WERI-Rb-1 (cell line): Measurements from ENCODE around the gene PRKCA.

ENCODE experiments used
- DNase-seq: peaks from one replicate; pipeline ENCODE4 v3.0.0-alpha.2; 2020
- H3K27ac ChIP-seq: fragments of 250-450 bp; sonication (Bioruptor Pico); 2 replicates; pipeline ENCODE4 v1.5.1; 2020; ENCODE audit warnings: mild to moderate bottlenecking, moderate library complexity
- H3K27me3 ChIP-seq: fragments of 250-450 bp; sonication (Bioruptor Pico); 2 replicates; pipeline ENCODE4 v1.5.1; 2021; ENCODE audit warnings: mild to moderate bottlenecking, low read depth, moderate library complexity; ENCODE audit not compliant: insufficient read depth, severe bottlenecking
- H3K36me3 ChIP-seq: fragments of 250-450 bp; sonication (Bioruptor Pico); 2 replicates; pipeline ENCODE4 v1.5.1; 2020; ENCODE audit warnings: mild to moderate bottlenecking, moderate library complexity
- H3K4me3 ChIP-seq: 2 replicates; pipeline ENCODE4 v1.5.1; 2011; ENCODE audit warnings: low read depth, mild to moderate bottlenecking, control low read depth, low read length
- H3K9me3 ChIP-seq: fragments of 250-450 bp; sonication (Bioruptor Pico); 2 replicates; pipeline ENCODE4 v1.5.1; 2021; ENCODE audit warnings: mild to moderate bottlenecking, moderate library complexity; ENCODE audit not compliant: severe bottlenecking
- CTCF ChIP-seq: IDR thresholded peaks from 2 replicates; pipeline ENCODE4 v1.5.1; 2011; ENCODE audit warnings: low read depth, mild to moderate bottlenecking, control low read depth, inconsistent platforms, low read length

PRKCA gene

GRCh38 chr17:66407864-66408263 lies 105.5 kb downstream of the PRKCA start:
- Histone ChIP-seq H3K36me3 (no peaks in the 10 kb centered on the region), H3K4me3 (no peak overlapping the region), H3K9me3 (no peaks in the 10 kb centered on the region), H3K27me3 (no peaks in the 10 kb centered on the region), H3K27ac (no peak overlapping the region)
- no peak for DNase-seq
- TF ChIP-seq CTCF: no peak

DNA sequence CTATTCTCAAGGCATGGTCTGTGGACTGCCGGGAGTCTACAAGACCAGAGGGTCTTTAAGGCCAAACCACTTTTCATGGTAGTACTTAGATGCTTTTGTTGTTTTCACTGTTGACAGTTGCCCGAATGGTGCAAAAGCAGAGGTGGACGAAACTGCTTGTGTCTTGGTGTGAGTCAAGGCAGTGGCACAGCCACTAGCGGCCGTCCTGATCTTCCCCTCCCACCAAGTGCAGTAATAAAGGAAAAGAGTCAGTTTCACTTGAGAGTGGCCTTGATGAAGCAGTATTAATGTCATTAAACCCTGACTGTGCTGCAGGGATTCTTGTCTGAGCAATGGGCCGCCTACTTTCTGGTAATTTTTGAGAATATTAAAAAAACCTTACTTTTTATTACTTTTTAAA lies 109.1 kb downstream of the PRKCA start:
- Histone ChIP-seq H3K27me3 (no peaks in the 10 kb centered on the region), H3K4me3 (no peak overlapping the region), H3K9me3 (no peaks in the 10 kb centered on the region), H3K36me3 (no peaks in the 10 kb centered on the region), H3K27ac (no peak overlapping the region)
- TF ChIP-seq CTCF: no peak
- no peak for DNase-seq

- no peak for TF ChIP-seq CTCF
- H3K36me3 ChIP-seq: no peaks in the 10 kb centered on the region
- DNase-seq: no peak
- H3K4me3 ChIP-seq: no peak overlapping the region
- no peaks in the 10 kb centered on the region for H3K27me3 ChIP-seq
- H3K9me3 ChIP-seq: no peaks in the 10 kb centered on the region
- no peak overlapping the region for H3K27ac ChIP-seq
Measured at GRCh38 chr17:66412857-66413558, 110.6 kb downstream of the PRKCA start.

DNA sequence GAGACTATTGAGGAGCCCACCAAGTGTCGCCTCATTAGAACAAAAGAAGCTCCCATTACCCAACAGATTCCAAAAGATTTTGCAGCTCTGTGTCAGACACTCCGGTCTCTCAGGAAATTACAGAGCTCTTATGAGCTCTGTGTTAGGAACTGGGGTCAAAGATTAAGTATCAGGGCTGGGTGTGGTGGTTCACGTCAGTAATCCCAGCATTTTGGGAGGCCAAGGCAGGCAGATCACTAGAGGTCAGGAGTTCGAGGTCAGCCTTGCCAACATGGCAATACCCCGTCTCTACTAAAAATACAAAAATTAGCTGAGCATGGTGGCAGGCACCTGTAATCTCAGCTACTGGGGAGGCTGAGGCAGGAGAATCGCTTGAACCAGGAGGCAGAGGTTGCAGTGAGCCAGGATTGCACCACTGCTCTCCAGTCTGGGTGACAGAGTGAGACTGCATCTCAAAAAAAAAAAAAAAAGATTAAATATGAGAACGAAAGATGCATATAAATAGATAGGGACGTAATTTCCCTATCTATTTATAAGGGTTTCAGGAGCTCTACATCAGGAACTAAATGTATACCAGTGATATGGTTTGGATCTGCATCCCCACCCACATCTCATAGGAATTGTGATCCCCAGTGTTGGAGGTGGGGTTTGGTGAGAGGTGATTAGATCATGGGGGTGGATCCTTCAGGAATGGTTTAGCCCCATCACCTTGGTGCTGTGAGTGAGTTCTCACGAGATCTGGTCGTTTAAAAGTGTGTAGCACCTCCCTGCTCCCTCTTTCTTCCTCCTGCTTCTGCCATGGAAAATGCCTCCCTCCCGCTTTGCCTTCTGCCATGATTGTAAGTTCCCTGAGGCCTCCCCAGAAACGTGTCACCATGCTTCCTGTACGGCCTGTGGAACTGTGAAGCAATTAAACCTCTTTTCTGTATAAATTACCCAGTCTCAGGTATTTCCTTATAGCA lies 111.4 kb downstream of the PRKCA start:
- no peak for TF ChIP-seq CTCF
- Histone ChIP-seq H3K4me3 (no peak overlapping the region), H3K27me3 (no peaks in the 10 kb centered on the region), H3K27ac (no peak overlapping the region), H3K36me3 (no peaks in the 10 kb centered on the region), H3K9me3 (no peaks in the 10 kb centered on the region)
- DNase-seq: no peak

- H3K36me3 ChIP-seq: no peaks in the 10 kb centered on the region
- H3K27me3 ChIP-seq: no peaks in the 10 kb centered on the region
- no peak for DNase-seq
- H3K27ac ChIP-seq: no peak overlapping the region
- no peak overlapping the region for H3K4me3 ChIP-seq
- no peak for TF ChIP-seq CTCF
- H3K9me3 ChIP-seq: no peaks in the 10 kb centered on the region
Measured at GRCh38 chr17:66414561-66415175, 112.3 kb downstream of the PRKCA start.
